WTC11 (cell line): ENCODE results near the gene CSNK1G1.

Source experiments
- ZNF121 ChIP-seq: sonication (generic); formaldehyde crosslinking; IDR thresholded peaks from 2 replicates; pipeline ENCODE4 v1.8.0; 2023; ENCODE audit warnings: missing genetic modification reagents
- ZNF396 ChIP-seq: fragments of 250-450 bp; sonication (Bioruptor Pico); IDR thresholded peaks from 2 replicates; pipeline ENCODE4 v1.8.0; 2021; ENCODE audit warnings: mild to moderate bottlenecking, moderate library complexity, borderline replicate concordance

DNA sequence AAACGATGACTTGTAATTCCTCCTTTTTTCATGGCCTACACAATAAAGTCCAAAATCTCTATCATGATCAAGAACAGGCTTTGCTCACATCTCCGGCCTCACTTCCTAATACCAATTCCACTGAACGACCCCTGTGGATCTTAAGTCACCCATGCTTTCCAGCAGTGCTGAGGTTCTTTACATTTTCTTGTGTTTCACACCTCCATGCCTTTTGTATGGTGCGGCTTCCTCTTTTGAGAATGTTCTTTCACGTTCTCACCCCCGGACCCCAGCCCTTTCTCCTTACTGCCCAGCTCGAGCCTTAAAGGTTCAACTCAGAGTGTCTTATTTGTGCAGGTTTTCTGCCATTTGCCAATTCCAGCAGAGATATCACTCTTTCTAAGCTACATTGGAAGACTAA is 70.1 kb downstream of the CSNK1G1 start:
- TF ChIP-seq ZNF121 (CRISPR knock-in tag): no peak
- no peak for TF ChIP-seq ZNF396 (CRISPR knock-in tag)
